Hematopoietic multipotent progenitor cell (in vitro differentiated cells): Measurements from ENCODE around the gene ADCY3. TPM values are rescaled to one million over a fixed set of nuclear protein-coding genes. Genes with fewer than 3 reads are reported as not detected.

Experiments used
- DNase-seq, 3 donors: peaks; one replicate each; pipeline ENCODE4 v3.0.0-alpha.2; 2011 to 2015; ENCODE audit warnings: low read depth in 2 of 3, low spot score in 2 of 3
- total RNA-seq: library from RNA; depleted of rRNA; stranded (reverse); fragments of >200 nt; gene quantifications from one replicate; pipeline ENCODE4 v1.2.3, GENCODE V29; 2012

ADCY3 gene
- total RNA-seq, 1 donor: 74.9 TPM

GRCh38 chr2:24878341-24878740 is 41.7 kb downstream of the ADCY3 start:
- DNase-seq: no peak

GRCh38 chr2:24877646-24878045 is 42.4 kb downstream of the ADCY3 start:
- no peak for DNase-seq

GRCh38 chr2:24877067-24877466 is 43.0 kb downstream of the ADCY3 start:
- DNase-seq: no peak

GRCh38 chr2:24875901-24876300 is 44.1 kb downstream of the ADCY3 start:
- DNase-seq: no peak

- DNase-seq: no peak
These were observed 44.8 kb downstream of the ADCY3 start for GRCh38 chr2:24875272-24875671.

GRCh38 chr2:24874035-24874434 is 46.0 kb downstream of the ADCY3 start:
- no peak for DNase-seq

GRCh38 chr2:24873619-24874018 is 46.4 kb downstream of the ADCY3 start:
- no peak for DNase-seq

GRCh38 chr2:24872344-24873115 is 47.5 kb downstream of the ADCY3 start:
- DNase-seq: no peak

- no peak for DNase-seq
These were observed 48.1 kb downstream of the ADCY3 start for GRCh38 chr2:24871852-24872333.

- no peak for DNase-seq
These were observed 48.9 kb downstream of the ADCY3 start for GRCh38 chr2:24870891-24871705.

GRCh38 chr2:24870440-24870839 is 49.6 kb downstream of the ADCY3 start:
- DNase-seq: no peak

GRCh38 chr2:24866946-24867345 is 53.1 kb downstream of the ADCY3 start:
- no peak for DNase-seq

- no peak for DNase-seq
These were observed 56.4 kb downstream of the ADCY3 start for GRCh38 chr2:24863641-24864040.

GRCh38 chr2:24861500-24861899 is 58.5 kb downstream of the ADCY3 start:
- no peak for DNase-seq

- no peak for DNase-seq
These were observed 59.4 kb downstream of the ADCY3 start for GRCh38 chr2:24860631-24861030.

GRCh38 chr2:24859968-24860600 is 60.0 kb downstream of the ADCY3 start:
- no peak for DNase-seq

- no peak for DNase-seq
These were observed 61.0 kb downstream of the ADCY3 start for GRCh38 chr2:24858996-24859395.

GRCh38 chr2:24857746-24858145 is 62.3 kb downstream of the ADCY3 start:
- no peak for DNase-seq

- DNase-seq: no peak
These were observed 63.2 kb downstream of the ADCY3 start for GRCh38 chr2:24856791-24857211.

- no peak for DNase-seq
These were observed 64.3 kb downstream of the ADCY3 start for GRCh38 chr2:24855726-24856125.

- no peak for DNase-seq
These were observed 64.9 kb downstream of the ADCY3 start for GRCh38 chr2:24855022-24855622.
